ENCODE results near the gene CMTM3. TPM values are rescaled to one million over a fixed set of nuclear protein-coding genes. Genes with fewer than 3 reads are reported as not detected.

Gene CMTM3
- total RNA-seq, 1 donor from 2014 or later, result 89.2 TPM

GRCh38 chr16:66614161-66614802, 9.8 kb downstream of the CMTM3 start:
- Mint-ChIP-seq H3K4me1 (no peaks in the 10 kb centered on the region), H3K27ac (ENCODE audit: unreplicated experiment) (no peak overlapping the region), H3K9me3 (no peaks in the 10 kb centered on the region), H3K4me3 (no peak overlapping the region), H3K27me3 (ENCODE audit: low read depth) (no peaks in the 10 kb centered on the region), H3K36me3 (ENCODE audit: low read depth) (peaks cover 5% of the 10 kb centered on the region)
- TF ChIP-seq, protein P1, sequence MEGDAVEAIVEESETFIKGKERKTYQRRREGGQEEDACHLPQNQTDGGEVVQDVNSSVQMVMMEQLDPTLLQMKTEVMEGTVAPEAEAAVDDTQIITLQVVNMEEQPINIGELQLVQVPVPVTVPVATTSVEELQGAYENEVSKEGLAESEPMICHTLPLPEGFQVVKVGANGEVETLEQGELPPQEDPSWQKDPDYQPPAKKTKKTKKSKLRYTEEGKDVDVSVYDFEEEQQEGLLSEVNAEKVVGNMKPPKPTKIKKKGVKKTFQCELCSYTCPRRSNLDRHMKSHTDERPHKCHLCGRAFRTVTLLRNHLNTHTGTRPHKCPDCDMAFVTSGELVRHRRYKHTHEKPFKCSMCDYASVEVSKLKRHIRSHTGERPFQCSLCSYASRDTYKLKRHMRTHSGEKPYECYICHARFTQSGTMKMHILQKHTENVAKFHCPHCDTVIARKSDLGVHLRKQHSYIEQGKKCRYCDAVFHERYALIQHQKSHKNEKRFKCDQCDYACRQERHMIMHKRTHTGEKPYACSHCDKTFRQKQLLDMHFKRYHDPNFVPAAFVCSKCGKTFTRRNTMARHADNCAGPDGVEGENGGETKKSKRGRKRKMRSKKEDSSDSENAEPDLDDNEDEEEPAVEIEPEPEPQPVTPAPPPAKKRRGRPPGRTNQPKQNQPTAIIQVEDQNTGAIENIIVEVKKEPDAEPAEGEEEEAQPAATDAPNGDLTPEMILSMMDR (conservative IDR thresholded peaks at IDR 0.05), result no peak
- DNase-seq (ENCODE audit: low read depth, low spot score), result no peak

- TF ChIP-seq, protein P1 (conservative IDR thresholded peaks at IDR 0.05), result no peak
- Mint-ChIP-seq H3K27me3 (ENCODE audit: low read depth) (no peaks in the 10 kb centered on the region), H3K36me3 (ENCODE audit: low read depth) (peaks cover 2% of the 10 kb centered on the region), H3K4me3 (no peak overlapping the region), H3K4me1 (peaks cover 3% of the 10 kb centered on the region), H3K27ac (ENCODE audit: unreplicated experiment) (no peak overlapping the region), H3K9me3 (no peaks in the 10 kb centered on the region)
- no peak for DNase-seq (ENCODE audit: low read depth, low spot score)
Measured at GRCh38 chr16:66616169-66616568, 11.7 kb downstream of the CMTM3 start.

DNA sequence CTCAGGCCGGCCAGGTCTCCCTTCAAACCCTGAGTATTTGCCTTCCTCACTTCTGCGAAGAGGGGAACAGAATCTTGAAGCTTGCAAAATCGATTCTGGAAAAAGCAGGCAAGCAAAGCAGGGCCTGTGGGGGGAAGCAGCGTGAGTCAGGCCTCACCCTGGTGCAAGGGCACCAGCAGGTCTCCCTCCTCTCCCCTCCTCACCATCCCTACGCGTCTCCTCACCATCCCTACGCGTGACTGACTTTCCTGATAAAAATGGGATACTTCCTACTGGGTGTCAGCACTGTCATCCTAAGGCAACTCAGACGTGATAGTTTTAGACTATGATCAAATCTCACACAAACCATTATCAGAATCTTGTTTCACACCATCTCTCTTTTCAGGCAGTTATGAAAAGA, 12.1 kb downstream of the CMTM3 start:
- Mint-ChIP-seq H3K4me1 (peaks cover 3% of the 10 kb centered on the region), H3K27me3 (ENCODE audit: low read depth) (no peaks in the 10 kb centered on the region), H3K27ac (ENCODE audit: unreplicated experiment) (no peak overlapping the region), H3K4me3 (no peak overlapping the region), H3K9me3 (no peaks in the 10 kb centered on the region), H3K36me3 (ENCODE audit: low read depth) (peaks cover 2% of the 10 kb centered on the region)
- TF ChIP-seq, protein P1 (conservative IDR thresholded peaks at IDR 0.05), result no peak
- no peak for DNase-seq (ENCODE audit: low read depth, low spot score)

DNA sequence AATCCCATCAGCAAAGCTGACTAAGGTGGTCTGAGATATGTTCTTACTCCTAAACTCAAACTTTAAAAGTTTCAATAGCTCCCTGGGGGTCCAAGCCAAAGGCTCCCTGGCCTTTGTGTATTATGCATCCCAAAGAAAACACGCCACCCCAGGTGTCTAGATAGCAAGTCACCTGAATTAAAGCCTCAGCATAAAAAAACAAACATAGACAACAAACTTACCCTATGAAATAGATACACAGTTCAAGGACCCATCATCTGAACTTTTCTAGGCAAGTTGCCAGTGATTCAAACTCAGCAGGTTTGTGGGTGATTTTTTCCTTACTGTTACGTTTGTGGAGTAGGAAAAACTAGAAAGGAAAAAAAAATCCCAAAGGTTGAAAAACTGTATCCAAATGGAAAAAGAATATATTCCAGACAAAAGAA, 12.5 kb downstream of the CMTM3 start:
- no peak for DNase-seq (ENCODE audit: low read depth, low spot score)
- H3K27me3 Mint-ChIP-seq (ENCODE audit: low read depth), result no peaks in the 10 kb centered on the region
- H3K27ac Mint-ChIP-seq (ENCODE audit: unreplicated experiment), result no peak overlapping the region
- peaks cover 2% of the 10 kb centered on the region for H3K36me3 Mint-ChIP-seq (ENCODE audit: low read depth)
- TF ChIP-seq, protein P1 (conservative IDR thresholded peaks at IDR 0.05), result no peak
- no peaks in the 10 kb centered on the region for H3K9me3 Mint-ChIP-seq
- H3K4me1 Mint-ChIP-seq, result peaks cover 3% of the 10 kb centered on the region
- no peak overlapping the region for H3K4me3 Mint-ChIP-seq

GRCh38 chr16:66617728-66618127, 13.2 kb downstream of the CMTM3 start:
- no peak for DNase-seq (ENCODE audit: low read depth, low spot score)
- H3K4me1 Mint-ChIP-seq, result peaks cover 3% of the 10 kb centered on the region
- H3K9me3 Mint-ChIP-seq, result no peaks in the 10 kb centered on the region
- peaks cover 2% of the 10 kb centered on the region for H3K36me3 Mint-ChIP-seq (ENCODE audit: low read depth)
- TF ChIP-seq, protein P1 (conservative IDR thresholded peaks at IDR 0.05), result no peak
- no peak overlapping the region for H3K4me3 Mint-ChIP-seq
- H3K27me3 Mint-ChIP-seq (ENCODE audit: low read depth), result no peaks in the 10 kb centered on the region
- H3K27ac Mint-ChIP-seq (ENCODE audit: unreplicated experiment), result no peak overlapping the region
